Measurements from ENCODE around the gene SUCLG2. TPM values are rescaled to one million over a fixed set of nuclear protein-coding genes. Genes with fewer than 3 reads are reported as not detected.

Gene SUCLG2
- polyA plus RNA-seq, 1 donor (not counting 4 experiments of a cell fraction or from before 2014, with no cell fraction given): 26.7 TPM

GRCh38 chr3:67641451-67641850 lies 13.0 kb downstream of the SUCLG2 start:
- Histone ChIP-seq H3K27ac (ENCODE audit: control insufficient read depth, insufficient read depth, low read length) (no peak overlapping the region), H3K79me2 (ENCODE audit: control insufficient read depth, insufficient read depth, low read length) (peaks cover 35% of the 10 kb centered on the region)

GRCh38 chr3:67640023-67640660 lies 14.3 kb downstream of the SUCLG2 start:
- dilution Hi-C loops (cut with MboI; ENCODE audit: extremely low pct_ligation_motif_present, low sequenced_read_pairs): no loop called here
- Histone ChIP-seq H3K27ac (ENCODE audit: control insufficient read depth, insufficient read depth, low read length) (no peak overlapping the region), H3K9ac (ENCODE audit: control insufficient read depth, extremely low read depth, insufficient read depth, low read length) (no peak overlapping the region), H4K20me1 (ENCODE audit: control insufficient read depth, extremely low read depth, insufficient read depth, low read length) (peaks cover 5% of the 10 kb centered on the region), H3K79me2 (ENCODE audit: control insufficient read depth, insufficient read depth, low read length) (peaks cover 28% of the 10 kb centered on the region), H3K4me3 (ENCODE audit: control insufficient read depth in 2 of 3, extremely low read depth in 1 of 3, insufficient read depth in 2 of 3, low read depth in 1 of 3, low read length in 3 of 3) (no peak overlapping the region), H3K9me3 (ENCODE audit: control insufficient read depth, low read depth, low read length) (no peaks in the 10 kb centered on the region), H3K9me1 (ENCODE audit: control insufficient read depth, extremely low read depth, insufficient read depth, low read length) (no peaks in the 10 kb centered on the region), H3K4me2 (ENCODE audit: control insufficient read depth, extremely low read depth, insufficient read depth, low read depth, low read length) (no peak overlapping the region), H3K4me1 (ENCODE audit: control insufficient read depth, extremely low read depth, insufficient read depth, low read length) (peaks cover 10% of the 10 kb centered on the region), H2AFZ (ENCODE audit: control insufficient read depth, low read length) (no peak overlapping the region), H3K36me3 (ENCODE audit: control insufficient read depth in 2 of 2, extremely low read depth in 1 of 2, insufficient read depth in 2 of 2, low read length in 2 of 2) (no peaks in the 10 kb centered on the region), H3K27me3 (ENCODE audit: control insufficient read depth, extremely low read depth, insufficient read depth, low read length) (no peaks in the 10 kb centered on the region)
- FAIRE-seq: no peak
- no peak for DNase-seq (ENCODE audit: low read depth, low spot score)
- TF ChIP-seq EZH2 (IDR thresholded peaks at IDR 0.05; ENCODE audit: low read length) (no peak), CTCF (optimal IDR thresholded peaks at IDR 0.05 in 1 of 3, IDR thresholded peaks at IDR 0.05 in 1 of 3, conservative IDR thresholded peaks at IDR 0.05 in 1 of 3; ENCODE audit: extremely low read depth in 1 of 3, insufficient read depth in 2 of 3, low read length in 3 of 3) (no peak)

More at GRCh38 chr3:67641451-67641850, 13.0 kb downstream of the SUCLG2 start:
- no peak overlapping the region for H3K4me3 ChIP-seq (ENCODE audit: control insufficient read depth in 2 of 3, extremely low read depth in 1 of 3, insufficient read depth in 2 of 3, low read depth in 1 of 3, low read length in 3 of 3)
- DNase-seq (ENCODE audit: low read depth, low spot score) (no peak), FAIRE-seq (no peak)
- H3K27me3 ChIP-seq (ENCODE audit: control insufficient read depth, extremely low read depth, insufficient read depth, low read length): no peaks in the 10 kb centered on the region
- dilution Hi-C loops (cut with MboI; ENCODE audit: extremely low pct_ligation_motif_present, low sequenced_read_pairs): no loop called here
- H3K9me1 ChIP-seq (ENCODE audit: control insufficient read depth, extremely low read depth, insufficient read depth, low read length): no peaks in the 10 kb centered on the region
- no peaks in the 10 kb centered on the region for H3K4me1 ChIP-seq (ENCODE audit: control insufficient read depth, extremely low read depth, insufficient read depth, low read length)
- no peak for TF ChIP-seq EZH2 (IDR thresholded peaks at IDR 0.05; ENCODE audit: low read length)
- no peak for TF ChIP-seq CTCF (optimal IDR thresholded peaks at IDR 0.05 in 1 of 3, IDR thresholded peaks at IDR 0.05 in 1 of 3, conservative IDR thresholded peaks at IDR 0.05 in 1 of 3; ENCODE audit: extremely low read depth in 1 of 3, insufficient read depth in 2 of 3, low read length in 3 of 3)
- no peaks in the 10 kb centered on the region for H4K20me1 ChIP-seq (ENCODE audit: control insufficient read depth, extremely low read depth, insufficient read depth, low read length)
- no peaks in the 10 kb centered on the region for H3K36me3 ChIP-seq (ENCODE audit: control insufficient read depth in 2 of 2, extremely low read depth in 1 of 2, insufficient read depth in 2 of 2, low read length in 2 of 2)
- H3K9ac ChIP-seq (ENCODE audit: control insufficient read depth, extremely low read depth, insufficient read depth, low read length): no peak overlapping the region
- no peak overlapping the region for H3K4me2 ChIP-seq (ENCODE audit: control insufficient read depth, extremely low read depth, insufficient read depth, low read depth, low read length)
- H2AFZ ChIP-seq (ENCODE audit: control insufficient read depth, low read length): no peak overlapping the region
- no peaks in the 10 kb centered on the region for H3K9me3 ChIP-seq (ENCODE audit: control insufficient read depth, low read depth, low read length)
